Loucy (cell line): Measurements from ENCODE around the gene PLCL1.

Experiments used
- CTCF ChIP-seq: fragments of 200-600 bp; sonication (generic); conservative IDR thresholded peaks from 2 replicates; pipeline ENCODE4 v1.5.1; 2014; ENCODE audit warnings: mild to moderate bottlenecking, antibody characterized with exemption, low read length
- EZH2phosphoT487 ChIP-seq: fragments of 200-600 bp; IDR thresholded peaks from 2 replicates; pipeline ENCODE4 v1.6.1; 2018; ENCODE audit warnings: antibody characterized with exemption, mild to moderate bottlenecking, moderate library complexity, borderline replicate concordance

GRCh38 chr2:198077477-198077876, 273.1 kb downstream of the PLCL1 start:
- TF ChIP-seq CTCF (no peak), EZH2phosphoT487 (no peak)
